OCI-LY7 (cell line): ENCODE measurements around the gene ZNF304. TPM values are rescaled to one million over a fixed set of nuclear protein-coding genes. Genes with fewer than 3 reads are reported as not detected.

ENCODE experiments used
- BruUV-seq: library from RNA; stranded (reverse); fragments of 400-500 nt; replicated peaks from 2 replicates; lab custom pipeline; 2021; lab: Mats Ljungman, UMichigan
- CTCF ChIA-PET: fragments of 300-600 bp; sonication (Branson Sonifier 250); formaldehyde crosslinking; loops from one replicate; lab custom pipeline; 2022; ENCODE audit warnings: antibody characterized with exemption; ENCODE audit not compliant: unreplicated experiment; lab: Charles Lee
- POLR2A ChIA-PET: fragments of 300-600 bp; sonication (Branson Sonifier 250); formaldehyde crosslinking; loops from one replicate; lab custom pipeline; 2022; ENCODE audit warnings: antibody characterized with exemption; lab: Charles Lee
- DNase-seq: peaks from one replicate; pipeline ENCODE4 v3.0.0-alpha.2; 2015; ENCODE audit warnings: low spot score
- H2AFZ ChIP-seq: fragments of 200-600 bp; sonication (generic), shearing (Covaris generic); 2 replicates; pipeline ENCODE4 v1.6.1; 2014; ENCODE audit warnings: mild to moderate bottlenecking, antibody characterized with exemption, low read length, moderate library complexity
- H3K27ac ChIP-seq: fragments of 200-600 bp; sonication (generic); 2 replicates; pipeline ENCODE4 v1.5.1; 2014; ENCODE audit warnings: mixed run types, low read depth, mild to moderate bottlenecking, moderate library complexity, low read length, inconsistent platforms; ENCODE audit not compliant: poor library complexity, severe bottlenecking
- H3K36me3 ChIP-seq: fragments of 200-600 bp; sonication (generic); 2 replicates; pipeline ENCODE4 v1.6.1; 2014; ENCODE audit warnings: mild to moderate bottlenecking, antibody characterized with exemption, low read length, moderate library complexity, mixed read lengths; ENCODE audit not compliant: insufficient read depth
- H3K4me1 ChIP-seq: fragments of 200-600 bp; sonication (generic); 2 replicates; pipeline ENCODE4 v1.5.1; 2014; ENCODE audit warnings: mild to moderate bottlenecking, low read length; ENCODE audit not compliant: insufficient read depth, poor library complexity, severe bottlenecking
- H3K4me2 ChIP-seq: fragments of 200-600 bp; sonication (generic); 2 replicates; pipeline ENCODE4 v1.6.1; 2014; ENCODE audit warnings: mild to moderate bottlenecking, low read length
- H3K4me3 ChIP-seq: fragments of 200-600 bp; sonication (generic); 2 replicates; pipeline ENCODE4 v1.5.1; 2014; ENCODE audit warnings: mild to moderate bottlenecking, low read depth, low read length; ENCODE audit not compliant: poor library complexity, severe bottlenecking
- H3K79me2 ChIP-seq: fragments of 200-600 bp; sonication (generic); 2 replicates; pipeline ENCODE4 v1.6.1; 2016; ENCODE audit warnings: low read depth, mild to moderate bottlenecking, low read length, moderate library complexity, mixed read lengths; ENCODE audit not compliant: insufficient read depth
- H3K9me2 ChIP-seq: fragments of 200-600 bp; sonication (generic); 2 replicates; pipeline ENCODE4 v1.6.1; 2016; ENCODE audit warnings: mild to moderate bottlenecking, low read length, mixed read lengths; ENCODE audit not compliant: insufficient read depth
- H3K9me3 ChIP-seq: fragments of 200-600 bp; sonication (generic); 2 replicates; pipeline ENCODE4 v1.6.1; 2014; ENCODE audit warnings: mild to moderate bottlenecking, mixed run types, low read length, mixed read lengths
- H4K20me1 ChIP-seq: fragments of 200-600 bp; sonication (generic); 2 replicates; pipeline ENCODE4 v1.6.1; 2014; ENCODE audit warnings: mild to moderate bottlenecking, antibody characterized with exemption, low read length, moderate library complexity, mixed read lengths; ENCODE audit not compliant: insufficient read depth
- EZH2phosphoT487 ChIP-seq: fragments of 200-600 bp; sonication (generic); IDR thresholded peaks from 2 replicates; pipeline ENCODE4 v1.6.1; 2018; ENCODE audit warnings: low read depth, borderline replicate concordance, mild to moderate bottlenecking, mixed run types, antibody characterized with exemption, low read length, moderate library complexity, mixed read lengths
- intact Hi-C: fragments of 100-400 bp; cut with micrococcal nuclease; formaldehyde crosslinking; loops from one replicate; pipeline ENCODE4 v1.10.0; 2022; ENCODE audit not compliant: unreplicated experiment
- total RNA-seq, 2 experiments: library from RNA; depleted of rRNA in 1 of 2; stranded (reverse); fragments of >200 nt in 1 of 2; shearing (Covaris generic) in 1 of 2; gene quantifications; 2 replicates each; pipeline ENCODE4 v1.2.3, GENCODE V29; 2014 to 2022
- TF ChIP-seq, protein P1 (sequence below): fragments of 200-600 bp; sonication (generic); conservative IDR thresholded peaks from 2 replicates; pipeline ENCODE4 v1.5.1; 2014; ENCODE audit warnings: mild to moderate bottlenecking, antibody characterized with exemption, low read length, moderate library complexity, mixed read lengths

Gene ZNF304
- total RNA-seq, 2 experiments from 2014 or later = 5.0 to 5.8 TPM

GRCh38 chr19:57342582-57342981 is 8.5 kb upstream of the ZNF304 start:
- Histone ChIP-seq H3K4me3 (no peak overlapping the region), H3K9me2 (no peaks in the 10 kb centered on the region), H4K20me1 (no peaks in the 10 kb centered on the region), H3K9me3 (no peaks in the 10 kb centered on the region), H3K79me2 (no peaks in the 10 kb centered on the region), H3K4me2 (no peak overlapping the region), H3K27ac (no peak overlapping the region), H2AFZ (no peak overlapping the region), H3K4me1 (no peaks in the 10 kb centered on the region), H3K36me3 (no peaks in the 10 kb centered on the region)
- ChIA-PET CTCF (no interaction called here), POLR2A (no interaction called here)
- no TSS peak for BruUV-seq
- intact Hi-C loops = no loop called here
- TF ChIP-seq EZH2phosphoT487 = no peak
- TF ChIP-seq, protein P1, sequence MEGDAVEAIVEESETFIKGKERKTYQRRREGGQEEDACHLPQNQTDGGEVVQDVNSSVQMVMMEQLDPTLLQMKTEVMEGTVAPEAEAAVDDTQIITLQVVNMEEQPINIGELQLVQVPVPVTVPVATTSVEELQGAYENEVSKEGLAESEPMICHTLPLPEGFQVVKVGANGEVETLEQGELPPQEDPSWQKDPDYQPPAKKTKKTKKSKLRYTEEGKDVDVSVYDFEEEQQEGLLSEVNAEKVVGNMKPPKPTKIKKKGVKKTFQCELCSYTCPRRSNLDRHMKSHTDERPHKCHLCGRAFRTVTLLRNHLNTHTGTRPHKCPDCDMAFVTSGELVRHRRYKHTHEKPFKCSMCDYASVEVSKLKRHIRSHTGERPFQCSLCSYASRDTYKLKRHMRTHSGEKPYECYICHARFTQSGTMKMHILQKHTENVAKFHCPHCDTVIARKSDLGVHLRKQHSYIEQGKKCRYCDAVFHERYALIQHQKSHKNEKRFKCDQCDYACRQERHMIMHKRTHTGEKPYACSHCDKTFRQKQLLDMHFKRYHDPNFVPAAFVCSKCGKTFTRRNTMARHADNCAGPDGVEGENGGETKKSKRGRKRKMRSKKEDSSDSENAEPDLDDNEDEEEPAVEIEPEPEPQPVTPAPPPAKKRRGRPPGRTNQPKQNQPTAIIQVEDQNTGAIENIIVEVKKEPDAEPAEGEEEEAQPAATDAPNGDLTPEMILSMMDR = no peak
- no peak for DNase-seq

DNA sequence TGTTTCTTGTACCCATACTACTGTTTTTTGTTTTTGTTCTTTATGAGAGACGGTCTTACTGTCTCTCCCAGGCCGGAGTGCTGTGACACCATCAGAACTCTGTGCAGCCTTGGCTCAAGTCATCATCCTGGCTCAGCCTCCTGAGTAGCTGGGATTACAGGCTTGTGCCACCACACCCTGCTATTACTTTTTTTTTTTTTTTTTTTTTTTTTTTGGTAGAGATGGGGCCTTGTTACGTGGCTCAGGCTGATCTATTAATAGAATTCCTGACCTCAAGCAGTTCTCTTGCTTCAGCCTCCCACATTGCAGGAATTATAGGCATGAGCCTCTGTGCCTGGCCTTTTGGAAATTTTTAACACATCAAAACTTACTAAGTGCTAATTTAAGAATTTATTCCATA is 2.9 kb upstream of the ZNF304 start:
- H2AFZ ChIP-seq = no peak overlapping the region
- H3K27ac ChIP-seq = no peak overlapping the region
- no peaks in the 10 kb centered on the region for H3K36me3 ChIP-seq
- no peak for TF ChIP-seq EZH2phosphoT487
- TF ChIP-seq, protein P1 = no peak
- ChIA-PET POLR2A (interaction anchor here (0.6 to 0.7 kb wide), 2 partner anchors 18 to 93 kb away, joined by 4 to 5 read pairs; no protein-coding TSS in a partner anchor), CTCF (no interaction called here)
- no peak overlapping the region for H3K4me3 ChIP-seq
- H3K9me2 ChIP-seq = no peaks in the 10 kb centered on the region
- no TSS peak for BruUV-seq
- H3K9me3 ChIP-seq = peaks cover 6% of the 10 kb centered on the region; the same call in 1 of the 2 replicates
- no peak for DNase-seq
- peaks cover 16% of the 10 kb centered on the region; the same call in 1 of the 2 replicates for H3K79me2 ChIP-seq
- H4K20me1 ChIP-seq = no peaks in the 10 kb centered on the region
- intact Hi-C loops = no loop called here
- H3K4me1 ChIP-seq = peaks cover 14% of the 10 kb centered on the region
- H3K4me2 ChIP-seq = no peak overlapping the region

- H3K9me2 ChIP-seq = no peaks in the 10 kb centered on the region
- BruUV-seq = no TSS peak
- H4K20me1 ChIP-seq = no peaks in the 10 kb centered on the region
- peak overlapping the region; percentile 98 for H3K4me3 ChIP-seq
- TF ChIP-seq, protein P1 = no peak
- TF ChIP-seq EZH2phosphoT487 = no peak
- POLR2A ChIA-PET = no interaction called here
- intact Hi-C loops = loop anchor here (1.0 kb wide), 1 partner anchor 72 kb away; the partner anchor contains the start of gene ZNF460
- peak overlapping the region; percentile 94 for H3K4me2 ChIP-seq
- H3K79me2 ChIP-seq = peaks cover 16% of the 10 kb centered on the region; the same call in 1 of the 2 replicates
- CTCF ChIA-PET = no interaction called here
- H3K36me3 ChIP-seq = peaks cover 21% of the 10 kb centered on the region
- H3K9me3 ChIP-seq = peaks cover 6% of the 10 kb centered on the region; the same call in 1 of the 2 replicates
- peaks cover 14% of the 10 kb centered on the region for H3K4me1 ChIP-seq
- H3K27ac ChIP-seq = no peak overlapping the region
- no peak overlapping the region for H2AFZ ChIP-seq
- DNase-seq = no peak
These were observed 796 bp downstream of the ZNF304 start for GRCh38 chr19:57351867-57352266.
